COLO668 (cell line): ENCODE results near the gene ELP5.
A peak's percentile ranks its signal among the peaks of the same experiment; 100 is the strongest.

ENCODE experiments used
- DNase-seq: peaks from one replicate; lab custom pipeline; 2025; ENCODE audit not compliant: unreplicated experiment; lab: John Stamatoyannopoulos, UW

Gene ELP5

DNA sequence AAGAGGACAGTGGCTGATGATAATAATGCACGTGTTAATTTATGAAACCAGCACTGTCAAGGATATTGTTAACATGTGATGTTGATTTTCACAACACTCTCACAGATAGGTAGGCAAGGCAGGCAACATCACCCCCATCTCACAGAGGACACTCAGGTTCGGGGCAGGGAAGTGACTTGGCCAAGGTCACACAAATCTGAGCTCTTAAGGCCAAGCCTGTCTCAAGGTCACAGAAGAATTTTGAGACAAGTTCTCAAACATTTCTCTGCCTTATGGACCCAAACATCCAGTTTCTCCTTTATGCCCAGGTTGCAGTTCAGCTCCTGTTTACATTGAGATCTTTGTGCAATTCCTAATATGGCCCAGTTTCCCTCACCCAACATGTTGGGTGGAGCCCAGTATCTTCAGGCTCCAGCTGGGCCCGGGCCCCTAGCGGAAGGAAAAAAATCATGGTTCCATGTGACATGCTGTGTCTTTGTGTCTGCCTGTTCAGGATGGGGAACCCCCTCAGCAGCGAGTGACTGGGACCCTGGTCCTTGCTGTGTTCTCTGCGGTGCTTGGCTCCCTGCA is 30.8 kb downstream of the ELP5 start:
- no peak for DNase-seq

DNA sequence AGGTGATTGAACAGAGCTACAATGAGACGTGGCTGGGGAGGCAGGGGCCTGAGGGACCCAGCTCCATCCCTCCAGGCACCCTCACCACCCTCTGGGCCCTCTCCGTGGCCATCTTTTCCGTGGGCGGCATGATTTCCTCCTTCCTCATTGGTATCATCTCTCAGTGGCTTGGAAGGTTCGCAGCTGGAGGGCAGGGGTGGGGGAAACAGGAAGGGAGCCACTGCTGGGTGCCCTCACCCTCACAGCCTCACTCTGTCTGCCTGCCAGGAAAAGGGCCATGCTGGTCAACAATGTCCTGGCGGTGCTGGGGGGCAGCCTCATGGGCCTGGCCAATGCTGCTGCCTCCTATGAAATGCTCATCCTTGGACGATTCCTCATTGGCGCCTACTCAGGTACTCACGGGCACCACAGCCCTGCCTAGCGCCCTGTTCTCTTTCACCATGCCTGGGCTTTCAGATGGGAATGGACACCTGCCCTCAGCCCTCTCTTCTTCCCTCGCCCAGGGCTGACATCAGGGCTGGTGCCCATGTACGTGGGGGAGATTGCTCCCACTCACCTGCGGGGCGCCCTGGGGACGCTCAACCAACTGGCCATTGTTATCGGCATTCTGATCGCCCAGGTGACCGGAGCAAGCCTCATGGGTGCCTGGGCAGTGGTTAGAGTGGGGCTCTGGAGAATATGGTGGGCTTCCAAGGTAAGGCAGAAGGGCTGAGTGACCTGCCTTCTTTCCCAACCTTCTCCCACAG is 31.6 kb downstream of the ELP5 start:
- no peak for DNase-seq

DNA sequence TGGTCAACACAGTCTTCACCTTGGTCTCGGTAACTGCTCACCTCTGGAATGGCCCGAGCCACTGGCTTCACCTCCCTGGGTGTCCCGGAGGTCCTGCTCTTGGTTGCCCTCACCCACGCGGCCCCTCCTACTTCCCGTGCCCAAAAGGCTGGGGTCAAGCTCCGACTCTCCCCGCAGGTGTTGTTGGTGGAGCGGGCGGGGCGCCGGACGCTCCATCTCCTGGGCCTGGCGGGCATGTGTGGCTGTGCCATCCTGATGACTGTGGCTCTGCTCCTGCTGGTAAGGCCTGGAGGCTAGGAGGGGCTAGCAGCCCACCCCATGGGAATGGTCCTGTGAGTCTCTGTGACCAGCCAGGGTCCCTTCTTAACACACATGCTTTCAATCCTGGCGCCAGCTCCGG is 32.9 kb downstream of the ELP5 start:
- no peak for DNase-seq

DNA sequence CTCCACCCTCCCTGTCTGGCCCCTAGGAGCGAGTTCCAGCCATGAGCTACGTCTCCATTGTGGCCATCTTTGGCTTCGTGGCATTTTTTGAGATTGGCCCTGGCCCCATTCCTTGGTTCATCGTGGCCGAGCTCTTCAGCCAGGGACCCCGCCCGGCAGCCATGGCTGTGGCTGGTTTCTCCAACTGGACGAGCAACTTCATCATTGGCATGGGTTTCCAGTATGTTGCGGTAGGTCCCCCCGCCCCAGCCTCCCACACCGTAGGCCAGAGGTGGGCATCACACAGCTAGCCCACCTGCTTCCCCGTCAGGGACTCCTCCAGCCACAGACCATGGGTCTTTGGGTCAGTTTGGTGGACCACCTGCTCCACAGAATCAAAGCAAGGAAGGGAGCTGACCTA is 33.7 kb downstream of the ELP5 start:
- no peak for DNase-seq

DNA sequence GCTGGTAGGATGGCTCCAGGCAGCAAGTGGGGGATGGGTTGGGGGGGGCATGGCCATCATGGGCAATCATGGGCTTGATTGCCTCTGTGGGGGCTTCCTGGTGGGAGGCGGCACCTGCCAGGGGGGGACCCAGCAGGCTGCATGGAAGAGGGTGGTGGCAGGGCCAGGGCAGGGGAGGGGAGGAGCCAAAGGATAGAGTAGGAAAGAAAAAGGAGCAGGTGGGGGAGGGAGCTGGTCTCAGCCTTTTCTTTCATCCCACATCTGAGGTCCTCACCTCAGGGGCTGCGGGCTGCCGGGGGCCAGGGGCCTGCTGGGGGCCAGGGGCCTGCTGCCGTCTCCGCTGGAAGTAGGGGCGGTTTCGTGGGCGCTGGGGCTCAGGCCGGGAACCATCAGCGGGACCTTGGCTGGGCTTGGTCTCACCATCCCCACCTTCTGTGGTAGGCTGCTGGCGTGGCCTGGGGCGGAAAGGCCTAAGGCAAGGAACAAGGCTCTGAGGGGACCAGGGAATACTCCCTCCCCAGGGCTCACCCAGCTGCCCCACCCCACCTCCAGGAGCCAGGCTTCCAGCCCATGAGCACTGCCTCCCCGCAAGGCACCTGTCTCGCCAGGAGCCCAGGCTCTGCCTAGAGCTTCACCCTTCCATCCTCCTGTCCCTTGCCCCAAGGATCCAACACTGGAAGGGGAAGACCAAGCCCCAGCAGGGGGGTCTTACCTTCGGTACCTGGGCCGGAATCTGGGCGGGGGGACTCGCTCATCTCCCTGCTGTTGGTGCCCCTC is 37.4 kb downstream of the ELP5 start:
- no peak for DNase-seq

DNA sequence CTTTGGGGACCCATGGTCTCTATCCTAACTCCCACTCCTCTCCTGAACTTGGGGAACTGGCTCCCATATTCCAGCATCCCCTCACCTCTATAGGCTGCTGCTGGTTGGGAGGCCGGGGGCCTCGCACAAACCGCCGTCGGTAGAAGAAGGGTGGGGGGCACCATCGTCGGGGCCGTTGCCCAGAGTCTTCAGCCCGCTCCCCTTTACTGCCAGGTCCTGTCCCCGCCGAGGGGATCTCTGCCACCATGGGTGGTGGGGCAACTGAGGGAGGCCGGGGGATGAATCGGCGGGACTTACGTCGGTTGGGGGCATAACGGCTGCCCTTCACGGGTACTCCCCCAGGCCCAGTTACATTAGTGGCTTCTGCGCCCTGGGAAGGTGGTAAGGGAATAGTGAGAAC is 38.2 kb downstream of the ELP5 start:
- no peak for DNase-seq

DNA sequence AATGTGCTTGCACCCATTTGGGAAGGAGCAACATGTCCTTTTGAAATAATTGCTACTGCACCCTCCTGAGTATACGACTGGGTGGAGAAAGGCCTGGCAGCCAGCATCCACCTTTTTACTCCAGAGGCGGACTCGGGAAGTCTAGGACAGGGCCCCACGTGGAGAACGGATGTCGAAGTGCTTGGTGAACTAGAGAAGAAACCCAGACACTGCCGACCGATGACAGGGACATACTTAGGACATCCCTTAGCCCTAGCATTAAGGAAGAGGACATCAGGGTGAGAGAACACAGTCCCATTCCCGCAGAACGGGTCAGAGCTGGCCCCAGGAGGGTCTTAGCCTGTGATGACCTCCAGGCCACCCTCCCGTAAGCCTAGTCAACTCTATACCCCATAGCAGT is 38.7 kb downstream of the ELP5 start:
- no peak for DNase-seq

DNA sequence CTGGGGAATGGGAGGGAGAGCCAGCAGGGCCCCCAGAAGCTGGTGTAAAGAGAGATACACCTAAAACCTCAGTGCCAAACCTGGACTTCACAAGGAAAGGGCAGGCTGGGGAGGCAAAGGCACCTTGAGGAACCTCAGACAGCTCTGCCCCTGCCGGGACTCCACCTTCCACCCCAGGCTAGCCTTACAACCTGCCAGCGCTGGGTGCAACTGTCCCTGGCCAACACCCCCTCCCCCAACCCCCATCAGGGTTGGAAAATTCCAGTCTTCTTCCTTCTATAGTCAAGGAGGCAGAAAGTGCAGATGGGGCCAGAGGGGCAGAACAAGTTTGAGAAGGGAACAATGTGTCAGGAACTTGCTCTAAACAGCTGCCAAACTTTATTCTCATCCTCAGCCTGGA is 40.2 kb downstream of the ELP5 start:
- no peak for DNase-seq

DNA sequence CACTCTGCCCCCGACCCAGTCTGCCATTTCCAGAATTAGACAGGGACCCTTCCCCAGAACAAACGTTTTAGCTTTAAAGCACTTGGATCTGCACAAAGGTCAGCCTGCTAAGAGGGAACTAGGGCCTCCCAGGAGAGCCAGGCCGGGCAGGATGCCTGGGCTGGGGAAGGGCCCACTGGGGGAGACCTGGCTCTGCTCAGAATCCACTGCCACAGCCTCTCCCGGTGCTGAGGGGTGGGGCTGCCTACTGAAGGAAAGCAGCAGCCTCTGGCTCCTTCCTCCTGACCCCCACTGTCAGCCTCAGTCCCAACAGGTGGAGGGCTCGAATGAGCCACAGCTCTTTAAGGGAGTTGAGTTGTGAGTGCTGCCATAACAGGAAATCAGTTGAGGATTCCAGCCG is 40.7 kb downstream of the ELP5 start:
- no peak for DNase-seq

DNA sequence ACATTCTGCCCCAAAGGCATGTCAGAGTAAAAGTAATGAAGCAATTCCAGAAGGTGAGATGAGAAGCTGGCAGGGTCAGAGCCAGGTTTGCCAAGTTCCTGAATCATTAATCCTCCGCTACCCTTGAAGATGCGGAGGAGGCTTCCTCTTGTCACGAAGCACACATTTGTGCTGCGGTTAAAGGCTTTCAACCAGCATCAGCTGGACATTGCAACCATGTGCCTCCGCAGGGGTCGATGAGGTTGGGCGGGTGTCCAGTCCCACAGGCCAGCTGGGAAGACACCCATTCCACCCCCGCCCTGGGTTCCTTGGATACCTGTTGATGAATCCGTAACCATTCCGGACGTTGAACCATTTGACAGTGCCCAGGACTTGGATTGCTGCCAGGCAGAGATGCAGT is 41.1 kb downstream of the ELP5 start:
- DNase-seq, result no peak

DNA sequence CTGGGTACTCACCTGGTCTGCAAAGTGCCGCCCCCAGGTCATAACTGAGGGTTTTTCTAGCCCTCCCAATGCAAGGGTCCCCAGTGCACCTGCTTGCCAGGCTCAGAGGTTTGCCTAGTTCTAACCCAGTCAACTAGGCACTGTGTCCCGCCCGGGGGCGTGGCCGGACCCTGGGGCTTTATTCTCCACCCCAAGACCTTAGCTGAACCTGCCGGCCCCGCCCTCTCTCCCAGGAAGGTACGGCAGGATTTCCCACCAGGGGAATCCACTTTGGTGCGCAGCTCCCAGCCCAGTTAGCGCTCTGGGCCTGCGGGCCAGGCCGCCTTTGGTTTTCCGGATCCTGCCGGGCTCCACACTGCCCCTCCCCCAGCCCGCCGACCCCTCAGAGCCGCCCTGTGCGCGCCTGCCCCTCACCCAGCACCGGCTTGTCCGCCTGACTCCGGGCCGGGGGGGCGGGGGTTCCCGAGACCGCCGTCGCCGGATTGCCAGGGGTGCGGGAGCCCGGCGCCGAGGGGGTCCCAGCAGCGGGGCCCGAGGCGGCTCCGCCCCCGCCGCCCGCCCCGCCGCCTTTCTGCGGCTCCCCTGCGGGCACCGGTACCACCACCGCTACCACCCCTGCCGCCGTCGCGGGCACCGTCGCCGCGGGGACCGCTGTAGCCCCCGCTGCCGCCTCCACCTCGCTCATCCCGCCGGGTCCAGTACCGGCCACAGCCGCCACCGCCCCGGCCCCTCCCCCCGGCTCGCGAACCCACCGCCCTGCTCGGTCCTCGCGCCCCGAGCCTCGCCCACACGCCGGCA is 42.0 kb downstream of the ELP5 start:
- peak; percentile 51 for DNase-seq

DNA sequence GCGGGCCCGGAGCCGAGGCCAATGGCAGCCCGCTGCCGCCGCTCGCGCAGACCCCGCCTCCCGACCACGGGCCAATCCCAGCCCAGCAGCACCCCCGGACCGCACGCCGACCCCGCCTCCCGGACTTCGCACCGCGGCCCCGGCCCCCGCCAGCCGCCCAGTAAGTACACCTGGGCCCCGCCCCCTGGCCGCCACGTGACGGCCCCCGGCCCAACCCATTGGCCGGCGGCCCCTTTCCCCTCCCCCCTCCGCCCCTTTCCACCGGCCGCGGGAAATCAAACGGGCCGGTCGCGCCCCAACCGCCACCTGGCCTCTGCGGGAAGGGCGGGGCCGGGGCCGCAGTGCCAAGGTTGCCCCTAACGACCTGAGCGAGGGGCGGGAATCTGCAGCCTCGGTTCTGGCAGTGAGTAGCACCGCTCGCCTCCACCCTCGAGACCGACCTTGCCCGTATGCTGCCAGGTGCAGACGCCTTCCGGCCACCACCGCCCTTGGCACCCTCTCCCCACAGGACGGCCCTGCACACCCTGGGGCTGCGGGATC is 42.7 kb downstream of the ELP5 start, which contains the start of gene YBX2:
TSS of gene YBX2 (minus strand) at position 26 of the 540 bp plus-strand sequence. CDS start 139 bp downstream, outside the sequence.
- peak; percentile 90 for DNase-seq

DNA sequence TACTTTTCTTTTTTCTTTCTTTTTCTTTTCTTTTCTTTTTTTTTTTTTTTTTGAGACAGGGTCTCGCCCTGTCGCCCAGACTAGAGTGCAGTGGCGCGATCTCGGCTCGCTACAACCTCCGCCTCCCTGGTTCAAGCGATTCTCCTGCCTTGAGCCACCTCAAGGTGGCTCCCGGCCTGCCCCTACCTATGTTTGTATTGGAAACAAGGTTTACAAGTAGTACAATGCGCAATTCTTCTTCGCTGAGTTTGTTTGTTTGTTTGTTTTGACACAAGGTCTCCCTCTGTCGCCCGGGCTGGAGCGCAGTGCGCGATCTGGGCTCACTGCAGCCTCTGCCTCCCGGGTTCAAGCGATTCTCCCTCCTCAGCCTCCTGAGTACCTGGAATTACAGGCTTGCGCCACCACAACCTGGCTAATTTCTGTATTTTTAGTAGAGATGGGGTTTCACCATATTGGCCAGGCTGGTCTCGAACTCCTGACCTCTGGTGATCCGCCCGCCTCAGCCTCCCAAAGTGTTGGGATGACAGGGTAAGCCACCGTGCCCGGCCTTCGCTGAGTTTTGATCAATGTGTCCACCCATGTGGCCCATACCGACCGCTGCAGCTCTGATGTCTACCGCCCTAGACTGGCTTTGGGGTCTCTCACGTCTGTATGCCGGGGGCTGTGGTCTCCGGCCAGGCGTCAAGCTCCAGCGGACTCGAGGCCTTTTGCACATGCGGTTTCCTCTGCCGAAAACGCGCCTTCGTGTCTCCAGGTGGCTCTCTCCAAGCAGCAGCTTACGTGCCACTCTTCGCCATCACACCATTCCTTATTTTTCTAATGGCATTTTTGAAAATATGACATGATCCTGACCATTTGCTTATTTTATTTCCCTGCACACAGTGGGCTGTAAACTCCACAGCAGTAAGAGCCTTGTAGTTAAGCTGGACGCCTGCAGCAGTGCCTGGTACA is 43.5 kb downstream of the ELP5 start:
- DNase-seq, result peak; percentile 6

DNA sequence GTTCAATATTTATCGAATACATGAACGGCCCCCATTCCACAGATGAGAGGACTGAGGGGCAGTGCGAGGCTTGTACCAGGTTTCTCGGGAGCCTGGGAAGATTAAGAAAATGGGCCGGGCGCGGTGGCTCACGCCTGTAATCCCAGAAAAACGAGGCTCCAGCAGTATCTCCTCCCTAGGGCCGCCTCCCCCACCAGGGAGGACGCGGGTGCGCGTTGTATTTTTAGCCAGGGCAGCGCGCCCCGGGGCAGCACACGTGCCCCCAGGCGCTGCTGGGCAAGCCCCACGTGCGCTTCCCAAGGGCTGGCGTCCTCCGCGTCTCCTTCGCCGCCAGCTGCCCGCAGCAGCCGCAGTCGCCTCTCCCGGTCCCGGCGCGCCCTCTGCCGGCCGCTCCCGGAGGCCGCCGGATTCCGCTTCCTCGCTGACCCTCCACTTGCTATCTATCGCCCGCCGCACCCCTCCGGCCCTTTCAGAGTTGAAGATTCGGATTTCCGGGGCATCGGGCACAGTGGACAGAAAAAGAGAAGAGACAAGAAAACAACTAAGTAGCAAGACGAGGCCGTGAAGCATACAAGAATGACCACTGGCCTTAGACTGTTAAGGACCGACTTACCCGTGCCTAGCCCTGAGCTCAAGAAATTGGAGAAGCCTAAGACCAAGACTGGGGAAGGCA is 44.3 kb downstream of the ELP5 start:
- DNase-seq, result peak; percentile 82

DNA sequence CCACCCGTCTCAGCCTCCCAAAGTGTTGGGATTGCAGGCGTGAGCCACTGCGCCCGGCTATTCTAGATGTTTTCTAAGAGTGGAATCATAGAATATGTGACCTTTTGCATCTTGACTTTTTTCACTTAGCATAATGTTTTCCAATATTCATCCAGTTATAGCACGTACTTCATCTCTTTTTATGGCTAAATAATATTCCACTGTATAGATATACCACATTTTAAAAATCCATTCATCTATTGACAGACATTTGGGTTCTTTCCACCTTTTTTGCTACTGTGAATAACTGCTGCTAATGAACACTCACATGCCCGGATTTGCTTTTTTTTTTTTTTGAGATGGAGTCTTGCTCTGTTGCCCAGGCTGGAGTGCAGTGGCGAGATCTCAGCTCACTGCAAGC is 52.2 kb downstream of the ELP5 start:
- no peak for DNase-seq

DNA sequence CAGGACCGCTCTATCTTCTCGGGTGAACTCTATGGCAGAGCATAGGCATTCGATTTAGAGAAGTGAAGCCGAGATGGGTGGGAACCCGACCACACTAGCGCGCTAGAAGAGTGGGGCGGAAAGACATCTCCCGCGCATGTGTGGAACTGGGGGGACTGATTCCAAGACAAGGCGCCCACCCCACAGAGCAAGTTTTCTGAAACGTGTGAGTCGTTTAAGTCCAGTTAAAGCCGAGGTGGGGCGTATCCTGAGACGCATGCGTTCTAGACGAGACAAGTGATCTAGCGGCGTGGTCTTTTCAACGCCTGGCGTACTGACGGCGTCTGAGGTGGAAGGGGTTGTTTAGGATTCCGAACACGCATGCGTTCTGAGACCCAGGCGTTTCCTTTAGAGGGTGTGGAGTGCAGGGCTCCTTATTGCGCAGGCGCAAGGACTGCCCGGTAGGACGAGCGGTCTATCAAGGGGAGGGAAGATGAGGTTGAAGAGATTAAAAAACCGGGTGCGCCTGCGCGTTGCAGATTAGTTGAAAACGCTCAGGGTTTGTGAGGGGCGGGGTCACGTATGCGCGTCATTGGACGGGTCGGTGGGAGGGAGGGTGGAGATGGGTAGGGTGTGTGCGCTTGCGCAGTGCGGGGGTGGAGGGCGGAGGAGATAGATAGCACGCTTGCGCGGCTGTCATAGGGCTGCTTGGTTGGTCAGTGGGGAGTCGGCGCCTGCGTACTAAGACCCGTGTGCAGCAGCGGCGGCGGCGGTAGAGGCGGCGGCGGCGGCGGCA is 55.1 kb downstream of the ELP5 start, which contains the start of gene EIF5A:
TSS of gene EIF5A (plus strand) at position 718 of the 775 bp plus-strand sequence. CDS start 2,008 bp downstream, outside the sequence.
- DNase-seq, result peak; percentile 98

DNA sequence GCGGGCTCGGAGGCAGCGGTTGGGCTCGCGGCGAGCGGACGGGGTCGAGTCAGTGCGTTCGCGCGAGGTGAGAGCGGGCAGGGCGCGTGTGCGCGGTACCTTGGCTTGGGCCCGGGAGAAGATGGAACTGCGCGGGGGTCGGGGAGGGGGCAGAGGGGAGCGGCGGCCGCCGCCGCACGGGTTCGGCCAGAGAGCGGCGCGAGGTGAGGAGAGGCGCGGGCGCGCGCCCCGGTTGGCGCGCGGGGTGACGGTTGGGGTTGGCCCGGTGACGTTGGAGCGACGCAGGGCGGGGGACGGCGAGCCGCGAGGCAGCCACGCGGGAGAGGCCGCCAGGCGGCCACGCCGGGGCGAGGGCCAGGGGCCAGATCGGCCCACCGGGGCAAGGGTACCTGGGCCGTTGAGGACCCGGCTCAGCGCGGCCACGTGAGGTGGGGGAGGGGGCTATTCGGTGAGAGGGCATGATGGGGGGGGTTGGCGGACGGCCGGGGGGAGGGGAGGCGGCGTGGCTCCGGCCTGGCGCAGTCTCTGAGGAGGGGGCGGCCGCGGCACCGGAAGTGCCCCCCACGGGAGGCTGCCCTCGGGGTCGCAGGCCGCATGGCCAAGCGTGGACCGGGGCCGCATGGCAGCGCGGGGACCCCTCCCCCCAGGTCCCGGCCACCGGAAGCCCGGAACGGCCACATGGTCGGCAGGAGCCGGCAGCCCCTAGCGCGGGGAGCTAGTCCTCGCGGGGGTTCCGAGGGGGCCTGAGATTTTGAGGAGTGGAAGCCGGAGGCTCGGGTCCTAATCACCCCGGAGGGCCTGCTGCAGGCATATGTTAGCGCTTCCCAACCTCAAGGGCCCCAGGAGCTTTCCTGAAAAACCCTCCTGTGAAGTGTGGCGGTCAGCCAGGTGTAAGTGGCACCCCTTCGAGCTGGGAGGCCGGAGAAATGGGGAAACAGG is 55.9 kb downstream of the ELP5 start:
- peak; percentile 64 for DNase-seq
